GM18909 (cell line): ENCODE measurements around the gene SLC16A11.
"Not testable (repeated sequence)": the region's sequence is repeated elsewhere in the genome, so short reads cannot be mapped to it uniquely, and the experiment has no call there.

ENCODE experiments used
- ATAC-seq: cut with Tn5 transposase; IDR thresholded peaks from one replicate; pipeline ENCODE4 v1.9.1; 2021; ENCODE audit warnings: mild to moderate bottlenecking; ENCODE audit not compliant: unreplicated experiment, poor library complexity

Gene SLC16A11

DNA sequence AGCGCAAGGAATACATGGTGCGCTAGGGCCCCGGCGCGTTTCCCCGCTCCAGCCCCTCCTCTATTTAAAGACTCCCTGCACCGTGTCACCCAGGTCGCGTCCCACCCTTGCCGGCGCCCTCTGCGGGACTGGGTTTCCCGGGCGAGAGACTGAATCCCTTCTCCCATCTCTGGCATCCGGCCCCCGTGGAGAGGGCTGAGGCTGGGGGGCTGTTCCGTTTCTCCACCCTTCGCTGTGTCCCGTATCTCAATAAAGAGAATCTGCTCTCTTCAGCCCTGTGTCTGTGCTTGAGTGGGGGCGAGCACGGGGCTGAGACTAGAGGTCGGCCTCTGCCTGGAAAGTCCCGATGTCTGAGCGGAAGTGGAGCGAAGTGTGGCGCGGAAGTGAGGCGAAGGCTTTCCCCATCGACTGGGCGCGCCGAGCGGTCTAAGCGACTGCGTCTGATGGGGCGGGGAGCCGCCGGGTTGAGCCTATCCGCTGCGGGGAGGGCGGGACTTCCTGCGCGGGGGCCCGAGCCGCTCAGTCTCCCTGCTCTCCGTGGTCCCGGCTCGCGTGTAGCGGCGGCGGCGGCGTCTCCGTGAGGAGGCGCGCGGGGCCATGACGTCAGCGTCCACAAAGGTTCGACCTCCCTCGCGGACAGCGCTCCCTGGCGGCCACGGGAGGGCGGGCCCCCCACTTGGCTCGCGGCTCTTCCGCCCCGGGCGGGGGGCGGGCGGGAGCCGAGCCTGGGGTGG, 29.5 kb downstream of the SLC16A11 start:
- ATAC-seq = peak; percentile 83

DNA sequence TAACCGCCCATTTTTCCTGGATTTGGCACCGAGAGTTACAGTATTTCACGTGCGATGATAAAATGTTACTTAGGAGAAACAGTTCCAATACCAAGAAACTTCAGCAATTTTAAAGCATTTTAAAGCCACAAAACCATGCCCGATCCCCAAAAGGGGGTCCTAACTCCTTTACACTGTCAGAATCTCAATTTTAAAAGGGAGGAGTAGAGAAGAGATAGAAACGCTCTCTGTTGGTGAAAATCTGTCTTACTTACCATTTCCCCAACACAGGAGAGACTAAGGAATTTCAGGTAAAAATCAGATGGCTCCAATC, 32.0 kb downstream of the SLC16A11 start:
- no peak for ATAC-seq

DNA sequence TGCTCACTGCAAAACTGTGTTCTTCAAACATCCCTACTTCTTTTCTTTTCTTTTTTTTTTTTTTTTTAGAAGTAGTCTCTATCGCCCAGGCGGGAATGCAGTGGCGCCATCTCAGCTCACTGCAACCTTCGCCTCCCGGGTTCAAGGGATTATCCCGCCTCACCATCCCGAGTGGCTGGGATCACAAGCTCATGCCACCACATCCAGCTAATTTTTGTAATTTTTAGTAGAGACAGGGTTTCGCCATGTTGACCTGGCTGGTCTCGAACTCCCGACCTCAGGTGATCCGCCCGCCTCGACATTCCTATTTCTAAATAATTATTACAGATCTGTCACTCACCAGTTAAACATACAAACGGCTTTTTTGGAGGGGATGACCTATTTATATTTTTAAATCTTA, 32.5 kb downstream of the SLC16A11 start:
- ATAC-seq = no peak

DNA sequence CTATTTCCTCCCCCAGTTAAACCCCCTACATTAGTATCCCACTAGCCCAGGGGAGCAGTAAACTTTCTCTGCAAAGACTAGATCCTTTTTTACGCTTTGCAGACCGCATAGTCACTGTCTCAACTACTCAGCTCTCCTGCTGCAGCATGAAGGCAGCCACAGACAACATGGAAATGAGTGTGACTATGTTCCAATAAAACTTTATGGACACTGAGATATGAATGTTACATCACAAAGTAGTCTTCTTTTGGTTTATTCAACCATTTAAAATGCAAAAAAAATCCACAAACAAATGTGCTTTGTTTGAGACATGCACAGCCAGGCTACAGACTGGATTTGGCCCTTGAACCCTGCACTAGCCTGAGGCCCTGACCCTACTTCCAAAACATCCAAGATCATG, 33.4 kb downstream of the SLC16A11 start:
- ATAC-seq = no peak

DNA sequence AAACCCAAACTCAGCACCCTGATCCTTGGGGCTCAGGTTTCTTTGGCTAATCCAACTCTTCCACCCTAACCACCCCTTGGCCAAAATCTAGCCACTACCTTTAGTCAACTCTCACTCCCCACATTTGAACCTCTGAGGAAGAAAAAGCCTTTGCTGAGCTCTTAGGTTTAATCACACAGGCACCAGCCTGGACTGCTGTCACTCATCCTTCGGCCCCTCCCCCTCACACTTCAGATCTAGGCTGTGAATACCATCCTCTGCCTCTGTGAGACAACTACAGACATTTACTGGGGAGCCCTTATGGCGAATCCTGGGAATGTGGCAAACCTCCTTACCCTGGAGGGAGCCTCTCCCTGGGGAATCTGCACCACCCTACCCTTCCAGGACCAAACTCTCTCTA, 36.7 kb downstream of the SLC16A11 start:
- ATAC-seq = no peak

DNA sequence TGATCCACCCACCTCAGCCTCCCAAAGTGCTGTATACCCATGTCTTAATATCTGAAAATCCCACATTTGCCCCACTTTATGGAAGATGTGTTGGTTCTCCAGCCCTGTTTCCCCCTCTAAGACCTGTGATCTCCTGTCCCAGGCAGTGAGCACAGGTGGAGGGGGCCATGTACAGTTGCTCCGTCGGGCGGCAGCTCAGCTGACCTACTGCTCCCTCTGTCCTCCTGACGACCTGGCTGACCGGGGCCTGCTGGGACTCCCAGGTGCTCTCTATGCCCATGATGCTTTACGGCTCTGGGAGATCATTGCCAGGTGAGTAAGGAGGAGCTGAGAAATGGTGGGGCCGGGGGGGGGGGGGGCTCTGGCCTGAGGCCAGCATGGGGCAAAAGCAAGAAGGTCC, 38.2 kb downstream of the SLC16A11 start:
- ATAC-seq = no peak

DNA sequence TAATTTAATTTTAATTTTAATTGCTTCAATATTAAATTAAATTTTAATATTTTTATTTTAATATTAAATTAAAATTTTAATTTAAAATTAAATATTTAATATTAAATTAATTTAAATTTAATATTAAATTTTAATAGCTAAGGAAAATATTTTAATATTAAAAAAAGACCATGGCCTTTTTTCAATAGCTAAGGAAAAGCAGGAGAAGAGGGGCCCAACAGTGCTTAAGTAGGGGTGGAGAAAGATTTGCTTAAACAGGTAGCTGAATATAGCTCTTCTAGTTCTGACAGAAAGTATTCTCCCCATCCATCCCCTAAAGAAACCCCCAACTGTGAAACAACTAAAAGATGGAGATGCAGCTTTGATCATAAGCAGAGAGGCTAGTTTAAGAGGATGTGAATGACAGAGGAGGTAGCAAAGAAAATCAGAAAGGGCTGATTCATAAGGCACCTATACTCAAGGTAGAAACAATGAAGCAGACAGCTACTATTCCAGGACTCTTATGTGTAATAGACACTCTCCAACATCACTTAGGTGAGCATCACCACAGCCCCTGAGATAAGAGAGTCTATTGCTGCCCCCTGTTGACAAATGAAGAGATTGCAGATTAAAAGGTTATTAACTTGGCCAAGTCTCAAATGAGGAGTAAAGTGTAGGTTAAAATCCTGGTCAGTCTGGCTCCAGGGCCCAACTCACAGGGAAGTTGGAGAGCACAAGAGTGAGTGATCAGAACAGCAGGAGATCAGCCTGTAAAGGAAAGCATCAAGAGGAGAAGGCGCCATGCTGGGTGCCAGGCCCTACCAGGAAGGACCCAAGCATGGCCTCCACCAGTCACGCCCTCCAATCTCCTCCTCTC, 39.3 kb downstream of the SLC16A11 start:
- peak; percentile 59 for ATAC-seq

DNA sequence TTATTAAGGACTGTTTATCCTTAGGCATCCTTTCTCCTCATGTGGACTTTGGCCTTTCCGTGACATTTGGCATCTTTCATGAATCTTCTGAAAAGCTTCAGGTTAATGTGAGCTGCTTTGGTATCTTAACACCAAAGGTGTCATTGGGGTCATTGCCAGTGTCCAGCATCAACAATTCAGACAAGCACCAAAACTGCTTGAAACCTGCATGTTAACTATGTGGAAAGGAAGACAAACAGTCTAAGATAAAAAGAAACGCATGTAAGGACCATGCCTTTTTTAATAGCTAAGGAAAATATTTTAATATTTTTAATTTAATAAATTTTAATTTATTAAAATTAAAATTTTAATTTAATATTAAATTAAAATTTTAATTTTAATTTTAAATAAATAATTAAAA, 40.1 kb downstream of the SLC16A11 start:
- no peak for ATAC-seq

DNA sequence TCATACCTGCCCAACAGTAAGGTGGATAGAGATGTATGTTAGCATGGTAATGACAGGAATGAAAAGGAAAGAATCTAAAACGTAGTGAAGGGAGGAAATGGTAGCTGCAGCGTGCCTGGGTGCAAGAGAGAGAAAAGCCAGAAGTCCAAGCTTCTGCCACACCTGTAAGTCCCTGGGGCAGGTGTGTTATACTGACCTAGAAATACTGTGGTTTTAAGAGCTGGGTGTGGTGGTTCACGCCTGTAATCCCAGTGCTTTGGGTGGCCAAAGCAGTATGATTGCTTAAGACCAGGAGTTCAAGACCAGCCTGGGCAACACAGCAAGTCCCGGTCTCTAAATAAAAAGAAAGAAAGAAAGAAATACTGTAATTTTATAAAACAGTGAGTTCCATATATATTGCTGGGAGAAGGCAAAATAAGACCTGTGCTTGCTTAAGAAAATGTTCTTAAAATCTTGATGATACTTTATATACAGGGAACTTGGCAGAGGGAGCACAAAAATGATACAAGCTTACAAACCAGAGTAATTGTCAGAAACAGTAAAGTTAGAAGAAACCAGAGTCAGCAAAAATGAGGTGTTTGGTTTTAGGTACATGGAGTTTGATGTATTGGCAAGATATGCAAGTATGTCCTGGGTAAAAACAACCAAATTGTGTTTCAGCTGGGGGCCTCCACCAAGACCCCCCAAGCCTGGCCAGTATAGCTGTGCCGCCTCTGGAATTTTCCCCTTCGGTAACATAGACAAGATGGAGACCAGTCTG, 41.4 kb downstream of the SLC16A11 start:
- ATAC-seq = no peak

DNA sequence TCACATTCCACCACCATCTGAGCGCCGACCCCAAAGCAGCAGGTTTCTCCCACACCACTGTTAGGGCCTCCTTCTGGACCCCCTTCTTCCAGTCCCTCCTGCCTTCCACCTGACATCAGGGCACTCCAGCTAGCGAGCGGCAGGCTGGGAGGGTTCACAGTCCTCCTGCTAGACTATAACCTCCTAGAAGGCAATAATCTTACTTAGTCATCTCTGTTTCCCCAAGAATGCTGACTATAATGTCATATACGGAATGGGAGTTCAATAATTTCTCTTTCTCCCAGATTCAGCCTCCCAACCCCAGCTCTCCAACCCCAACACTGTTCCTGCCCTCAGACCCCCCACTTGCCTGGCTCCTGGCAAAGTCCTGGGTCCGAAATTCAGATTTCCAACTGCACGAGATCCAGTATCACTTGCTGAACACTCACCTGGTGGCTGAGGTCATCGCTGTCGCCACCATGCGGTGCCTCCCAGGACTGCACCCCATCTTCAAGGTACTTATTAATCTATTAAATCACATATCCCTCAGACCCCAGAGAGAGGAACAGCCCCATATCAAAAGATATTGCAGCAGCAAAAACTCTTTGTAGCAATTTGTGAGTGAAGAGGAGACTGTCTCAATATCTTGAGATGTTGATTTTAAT, 42.5 kb downstream of the SLC16A11 start:
- ATAC-seq = no peak

DNA sequence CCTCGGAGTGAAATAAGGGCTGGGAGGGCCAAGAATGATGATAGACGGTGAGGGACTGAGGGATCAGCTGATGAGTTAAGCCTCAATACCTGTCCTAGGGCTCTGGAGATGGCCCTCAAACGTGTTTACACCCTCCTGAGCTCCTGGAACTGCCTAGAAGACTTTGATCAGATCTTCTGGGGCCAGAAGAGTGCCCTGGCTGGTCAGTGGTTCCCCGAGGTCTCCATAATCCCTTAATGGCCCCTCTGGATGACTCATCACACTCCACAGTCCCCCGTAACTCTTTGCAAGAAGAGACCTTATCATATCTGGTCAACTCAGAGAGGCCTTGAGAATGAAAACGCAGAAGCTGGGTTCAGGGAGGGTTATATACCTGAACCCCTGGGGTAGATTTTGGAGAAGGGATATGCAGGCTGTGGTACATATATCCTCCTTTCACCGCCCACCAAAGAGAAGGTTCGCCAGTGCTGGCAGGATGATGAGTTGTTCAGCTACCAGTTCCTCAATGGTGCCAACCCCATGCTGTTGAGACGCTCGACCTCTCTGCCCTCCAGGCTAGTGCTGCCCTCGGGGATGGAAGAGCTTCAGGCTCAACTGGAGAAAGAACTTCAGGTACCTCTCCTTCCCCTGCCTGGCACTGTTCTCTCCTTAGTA, 44.9 kb downstream of the SLC16A11 start:
- ATAC-seq = no peak

DNA sequence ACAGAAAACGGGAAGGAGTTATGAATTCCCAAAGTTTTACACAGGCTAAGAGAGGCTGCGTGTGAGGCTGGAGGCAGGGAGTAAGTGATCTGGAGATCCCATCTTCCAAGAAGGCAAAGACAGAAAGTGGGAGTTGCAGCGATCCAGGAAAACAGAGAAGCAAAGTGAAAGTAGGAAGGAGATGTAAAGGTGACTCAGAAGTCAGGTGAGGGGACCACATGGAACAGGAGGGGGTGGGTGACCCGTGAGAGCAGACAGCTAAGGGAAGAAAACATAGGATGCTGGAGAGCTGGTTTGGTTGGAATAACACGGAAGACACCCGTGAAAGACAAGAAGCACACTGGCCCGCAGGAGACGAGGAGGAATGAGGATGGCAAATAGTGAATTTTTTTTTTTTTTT, 46.7 kb downstream of the SLC16A11 start:
- ATAC-seq = no peak

DNA sequence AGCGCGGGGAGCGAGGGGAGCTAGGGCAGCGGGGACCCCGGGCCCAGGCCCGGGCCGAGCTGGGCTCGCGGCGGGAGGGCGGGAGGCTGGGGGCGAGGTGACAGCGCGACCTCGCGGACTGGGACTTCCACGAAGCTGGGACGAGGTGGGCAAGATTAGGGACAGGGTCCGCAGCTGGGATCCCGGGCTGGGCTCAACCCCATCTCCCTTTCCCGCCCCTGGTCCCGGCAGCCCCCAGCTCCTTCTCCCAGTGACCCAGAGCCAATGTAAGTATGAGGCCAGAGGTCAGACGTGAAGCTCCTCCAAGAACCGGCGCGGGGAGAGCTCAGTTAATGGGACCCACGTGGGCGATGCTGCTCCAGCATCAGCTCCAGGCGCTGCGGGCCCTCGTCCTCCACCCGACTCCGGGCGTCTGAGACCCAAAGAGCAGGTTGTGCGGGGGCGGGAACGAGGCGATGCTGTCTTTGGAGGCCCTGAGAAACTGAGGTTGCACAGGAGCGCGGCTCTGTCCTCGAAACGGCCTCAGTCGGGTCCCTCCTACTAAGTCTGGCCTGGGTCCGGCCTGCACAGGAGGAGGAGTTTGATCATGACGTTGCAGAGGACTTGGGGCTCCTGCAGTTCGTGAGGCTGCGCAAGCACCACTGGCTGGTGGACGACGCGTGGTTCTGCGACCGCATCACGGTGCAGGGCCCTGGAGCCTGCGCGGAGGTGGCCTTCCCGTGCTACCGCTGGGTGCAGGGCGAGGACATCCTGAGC, 47.5 kb downstream of the SLC16A11 start:
- ATAC-seq = no peak

DNA sequence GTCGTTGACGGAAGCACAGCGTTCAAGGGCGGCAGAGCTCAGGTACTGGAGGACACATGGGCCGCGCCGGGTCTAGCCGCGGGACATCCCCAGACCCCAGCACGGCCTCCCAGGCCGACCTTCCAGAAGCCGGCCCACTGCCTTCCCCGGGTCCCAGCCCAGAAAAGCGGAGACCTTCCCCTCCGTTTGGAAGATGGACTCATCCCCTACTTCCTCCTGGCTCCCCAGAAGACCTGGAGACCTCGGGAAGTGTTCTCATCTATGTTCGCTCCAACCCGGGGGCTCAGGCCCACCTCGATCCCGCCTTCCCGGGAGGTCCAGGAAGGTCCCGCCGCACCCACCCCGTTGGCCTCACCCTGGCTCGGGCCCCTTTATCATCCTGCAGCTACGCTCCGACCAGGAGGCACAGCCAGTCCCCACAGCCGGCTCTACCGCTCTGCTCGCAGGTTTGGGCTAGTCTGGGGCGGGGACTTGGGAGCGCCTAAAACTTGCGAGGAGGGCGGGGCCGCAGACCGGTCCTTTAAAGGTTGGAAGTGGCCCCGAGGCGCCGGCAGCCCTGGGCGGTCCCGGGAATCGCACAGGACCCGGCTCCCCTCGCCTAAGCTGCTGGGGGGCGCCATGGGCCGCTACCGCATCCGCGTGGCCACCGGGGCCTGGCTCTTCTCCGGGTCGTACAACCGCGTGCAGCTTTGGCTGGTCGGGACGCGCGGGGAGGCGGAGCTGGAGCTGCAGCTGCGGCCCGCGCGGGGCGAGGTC, 48.2 kb downstream of the SLC16A11 start, which contains the start of gene ALOX12:
TSS of gene ALOX12 (plus strand) at position 550 of the 756 bp plus-strand sequence. CDS start at position 619, 69 bp downstream.
- no peak for ATAC-seq

DNA sequence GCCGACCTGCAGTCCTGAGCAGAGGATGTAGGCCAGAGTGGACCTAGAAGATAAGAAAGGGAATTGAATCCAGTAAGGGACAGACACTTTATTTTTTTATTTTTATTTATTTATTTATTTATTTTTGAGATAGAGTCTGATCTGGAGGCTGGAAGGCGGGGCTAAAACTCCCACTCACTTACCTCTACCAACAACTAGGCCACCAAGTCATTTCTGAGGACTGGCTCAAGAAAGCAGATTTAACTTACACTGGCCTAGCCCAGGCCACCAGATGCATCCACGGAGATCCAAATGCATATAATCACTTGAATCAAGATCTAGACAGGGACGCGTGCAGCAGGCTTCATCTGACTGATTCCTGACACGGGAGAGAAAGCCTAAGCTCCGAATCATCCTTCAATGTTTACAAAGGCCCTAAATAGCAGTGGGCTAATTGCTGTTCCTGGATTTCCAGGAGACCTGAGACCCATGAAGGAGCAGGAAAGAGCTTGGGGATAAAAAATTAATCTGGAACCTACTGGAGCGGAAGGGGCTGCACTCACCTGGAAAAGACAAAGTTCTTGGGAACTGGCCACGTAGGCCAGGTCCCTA, 49.1 kb downstream of the SLC16A11 start:
- ATAC-seq = no peak

DNA sequence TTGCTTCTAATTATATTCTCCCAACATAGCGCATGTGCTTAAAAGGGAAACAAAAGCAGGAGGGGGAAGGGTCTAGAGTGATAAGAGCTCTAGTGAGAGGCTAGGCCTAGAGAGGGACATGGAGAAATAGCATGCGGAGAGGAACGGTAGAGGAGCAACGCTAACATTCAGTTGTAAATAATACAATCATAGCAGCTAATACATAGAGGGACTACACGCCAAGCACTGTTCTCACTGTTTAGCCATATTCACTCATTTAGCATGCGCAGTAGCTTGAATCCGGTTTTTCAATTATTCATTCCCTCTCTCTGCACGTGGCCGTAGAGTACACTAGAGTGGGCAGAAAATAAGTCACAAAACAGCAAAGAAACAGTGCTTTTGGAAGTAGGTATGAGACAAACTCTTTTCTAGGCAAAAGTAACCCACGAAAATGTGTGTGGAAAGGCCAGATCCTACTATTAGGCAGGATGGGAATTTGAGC, 49.7 kb downstream of the SLC16A11 start:
- ATAC-seq = no peak

DNA sequence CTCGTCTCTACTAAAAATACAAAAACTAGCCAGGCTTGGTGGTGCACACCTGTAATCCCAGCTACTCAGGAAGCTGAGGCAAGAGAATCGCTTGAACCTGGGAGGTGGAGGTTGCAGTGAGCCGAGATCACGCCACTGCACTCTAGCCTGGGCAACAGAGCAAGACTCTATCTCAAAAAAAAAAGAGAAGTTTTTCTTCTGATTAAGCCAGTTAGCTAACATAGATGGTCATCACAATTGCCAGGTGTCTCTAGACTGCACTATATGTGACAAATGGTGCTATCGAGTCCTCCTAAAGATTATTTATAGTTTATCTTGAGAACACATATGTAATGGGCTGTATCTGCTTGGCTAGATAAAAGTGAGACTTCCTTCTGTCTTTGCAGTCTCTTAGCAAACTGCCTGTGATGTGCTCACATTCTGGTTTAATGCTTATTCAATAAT, 50.3 kb downstream of the SLC16A11 start:
- ATAC-seq = not testable (repeated sequence)
